GM12878 (cell line): ENCODE results near the gene GLP1R. TPM values are rescaled to one million over a fixed set of nuclear protein-coding genes. Genes with fewer than 3 reads are reported as not detected.

ENCODE experiments used
- ATAC-seq: fragments of 200-7000 bp; cut with Tn5 transposase; 3 replicates; pipeline ENCODE4 v1.9.1; 2020; ENCODE audit warnings: mild to moderate bottlenecking, moderate library complexity
- BruUV-seq: library from RNA; stranded (reverse); fragments of 400-500 nt; replicated peaks from 2 replicates; lab custom pipeline; 2021; lab: Mats Ljungman, UMichigan
- CTCF ChIA-PET: fragments of 300-600 bp; sonication (Branson Sonifier 250); formaldehyde crosslinking; extraction: SDS; loops from one replicate; lab custom pipeline; 2021; ENCODE audit warnings: inconsistent platforms; lab: Yijun Ruan, JAX
- POLR2A ChIA-PET: fragments of 350-600 bp; formaldehyde crosslinking; extraction: SDS; loops from one replicate; lab custom pipeline; 2021; ENCODE audit warnings: inconsistent platforms; lab: Charles Lee
- RAD21 ChIA-PET: fragments of 300-600 bp; sonication (Branson Sonifier 250); formaldehyde crosslinking; loops from one replicate; lab custom pipeline; 2023; ENCODE audit warnings: antibody characterized with exemption; ENCODE audit not compliant: unreplicated experiment; lab: Charles Lee
- SMC1A ChIA-PET: fragments of 300-600 bp; sonication (Branson Sonifier 250); formaldehyde crosslinking; loops from one replicate; lab custom pipeline; 2023; ENCODE audit not compliant: unreplicated experiment, uncharacterized antibody; lab: Charles Lee
- DNase-seq: peaks from one replicate; pipeline ENCODE4 v3.0.0-alpha.2; 2011; ENCODE audit warnings: low read depth, low spot score
- FAIRE-seq: peaks from 3 replicates; lab custom pipeline; 2011; peaks lifted over from hg19 to GRCh38; lab: Jason Lieb, UNC
- H2AFZ ChIP-seq: 2 replicates; pipeline ENCODE4 v1.6.0; 2011; ENCODE audit warnings: low read depth, low read length, control low read depth; ENCODE audit not compliant: control insufficient read depth
- H3K27ac ChIP-seq: 2 replicates; pipeline ENCODE4 v1.5.1; 2011; ENCODE audit warnings: control low read depth; ENCODE audit not compliant: control insufficient read depth, insufficient read depth
- H3K27me3 ChIP-seq, 2 experiments: replicated peaks in 1 of 2; 2 replicates each; pipeline versions ENCODE4 v1.6.0 to v1.6.1; 2011; ENCODE audit warnings: low read length in 1 of 2; ENCODE audit not compliant: control insufficient read depth in 2 of 2, insufficient read depth in 2 of 2
- H3K36me3 ChIP-seq, 2 experiments: 2 replicates each; pipeline ENCODE4 v1.5.1; 2011; ENCODE audit warnings: low read length in 1 of 2; ENCODE audit not compliant: control insufficient read depth in 2 of 2, insufficient read depth in 2 of 2
- H3K4me1 ChIP-seq: 2 replicates; pipeline ENCODE4 v1.6.1; 2011; ENCODE audit warnings: mild to moderate bottlenecking, low read length, moderate library complexity, mixed read lengths; ENCODE audit not compliant: control insufficient read depth, insufficient read depth
- H3K4me2 ChIP-seq: 2 replicates; pipeline ENCODE4 v1.6.0; 2011; ENCODE audit warnings: control low read depth; ENCODE audit not compliant: control insufficient read depth, insufficient read depth
- H3K4me3 ChIP-seq: fragments of 200-600 bp; sonication (generic); 2 replicates; pipeline ENCODE4 v1.5.1; 2016
- H3K79me2 ChIP-seq: 2 replicates; pipeline ENCODE4 v1.6.0; 2011; ENCODE audit warnings: low read length; ENCODE audit not compliant: control insufficient read depth, insufficient read depth
- H3K9ac ChIP-seq: 2 replicates; pipeline ENCODE4 v1.8.0; 2011; ENCODE audit warnings: low read length, control low read depth, mixed read lengths; ENCODE audit not compliant: control insufficient read depth, insufficient read depth
- H3K9me3 ChIP-seq: replicated peaks from 3 replicates; pipeline ENCODE4 v1.5.1; 2011; ENCODE audit warnings: mild to moderate bottlenecking, low read length; ENCODE audit not compliant: control insufficient read depth, insufficient read depth
- H4K20me1 ChIP-seq: 2 replicates; pipeline ENCODE4 v1.6.0; 2011; ENCODE audit not compliant: control insufficient read depth, insufficient read depth
- CHD1 ChIP-seq: IDR thresholded peaks from 2 replicates; pipeline ENCODE4 v1.6.1; 2012; ENCODE audit warnings: low read depth, low read length, improper control_type of control experiment
- DPF2 ChIP-seq: fragments of 450-650 bp; IDR thresholded peaks from 2 replicates; pipeline ENCODE4 v1.6.1; 2017; ENCODE audit warnings: mild to moderate bottlenecking
- FOS ChIP-seq: IDR thresholded peaks from 3 replicates; pipeline ENCODE4 v1.6.1; 2011; ENCODE audit warnings: borderline replicate concordance; ENCODE audit not compliant: insufficient read length; ENCODE audit errors: extremely low read depth
- NFIC ChIP-seq: IDR thresholded peaks from 2 replicates; pipeline ENCODE4 v1.6.1; 2012; ENCODE audit warnings: low read depth, mild to moderate bottlenecking, inconsistent platforms, low read length, moderate library complexity
- SIN3A ChIP-seq: IDR thresholded peaks from 2 replicates; pipeline ENCODE4 v1.6.1; 2012; ENCODE audit warnings: low read depth, low read length, improper control_type of control experiment
- SRF ChIP-seq, 2 experiments: IDR thresholded peaks; 2 replicates each; pipeline ENCODE4 v1.6.1; 2011; ENCODE audit warnings: low read depth in 2 of 2, low read length in 2 of 2, mild to moderate bottlenecking in 1 of 2, moderate library complexity in 1 of 2
- TCF7 ChIP-seq: IDR thresholded peaks from 2 replicates; pipeline ENCODE4 v1.6.1; 2014; ENCODE audit warnings: antibody characterized with exemption, borderline replicate concordance
- ZNF622 ChIP-seq: fragments of 450-650 bp; IDR thresholded peaks from 2 replicates; pipeline ENCODE4 v1.6.1; 2017; ENCODE audit warnings: mild to moderate bottlenecking, inconsistent platforms
- WGBS: methylation state at CpG from one replicate; pipeline ENCODE4 v1.1.6; 2016; ENCODE audit warnings: low lambda C conversion rate; ENCODE audit not compliant: insufficient replicate concordance, insufficient coverage; ENCODE audit errors: missing lambda C conversion rate; 5-methylcytosine and 5-hydroxymethylcytosine counted together
- in situ Hi-C: fragments of 300-500 bp; cut with MboI; formaldehyde crosslinking; loops from 9 replicates; pipeline ENCODE4 v1.14.3; 2018; ENCODE audit warnings: mixed read lengths
- intact Hi-C: fragments of 100-400 bp; cut with micrococcal nuclease; formaldehyde crosslinking; loops from one replicate; pipeline ENCODE4 v1.14.2; 2022; ENCODE audit not compliant: unreplicated experiment
- polyA plus RNA-seq, 11 experiments: library from polyadenylated mRNA; depleted of rRNA in 4 of 11; unstranded in 6 of 11; stranded (reverse) in 5 of 11; fragments of >200 nt; fragmentation: Nextera tagmentation in 4 of 11; fragmentation: Illumina TruSeq in 1 of 11; extraction: Ambion mirVana in 4 of 11; extraction: Trizol in 1 of 11; gene quantifications; 1 replicate in 1 of 11; 2 replicates in 10 of 11; pipeline versions ENCODE4 v1.2.1 to v1.2.3, GENCODE V29; 2011 to 2016; ENCODE audit warnings: inconsistent platforms in 2 of 11, missing spikeins in 2 of 11, low read depth in 1 of 11
- total RNA-seq, 4 experiments: library from RNA; depleted of rRNA in 3 of 4; stranded (reverse); fragments of >200 nt in 3 of 4; fragmentation: Illumina TruSeq in 1 of 4; extraction: Trizol in 1 of 4; gene quantifications; 2 replicates each; pipeline versions ENCODE4 v1.2.1 to v1.2.3, GENCODE V29; 2013 to 2021
- TF ChIP-seq, protein P1 (sequence below): fragments of 450-650 bp; IDR thresholded peaks from 2 replicates; pipeline ENCODE4 v1.6.1; 2018; ENCODE audit warnings: borderline replicate concordance, mild to moderate bottlenecking; ENCODE audit not compliant: partially characterized antibody

Gene GLP1R
- total and polyA plus RNA-seq, 10 of the 15 experiments (the other 5 are each of a cell fraction or from before 2014, with no cell fraction given) = 0.01 TPM; not detected in 9

DNA sequence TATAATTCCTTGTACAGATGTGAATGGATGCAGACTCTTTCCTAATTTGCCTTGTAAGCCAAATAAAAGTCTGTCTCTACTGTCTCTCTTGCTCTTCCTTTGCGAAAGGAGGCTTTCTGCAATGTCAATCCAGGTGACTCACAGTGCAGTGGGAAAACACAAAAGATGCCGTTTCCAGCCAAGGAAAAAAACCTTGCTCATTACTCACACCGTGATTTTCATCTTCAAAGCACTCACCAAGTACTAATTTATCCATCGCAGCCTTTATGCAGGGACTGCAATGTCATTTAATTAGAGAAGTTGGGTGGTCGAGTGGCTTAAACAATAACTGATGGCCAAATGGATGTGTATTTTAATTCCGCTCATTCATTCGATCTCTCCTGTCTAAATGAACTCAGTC lies 42.6 kb downstream of the GLP1R start:
- H3K4me1 ChIP-seq = peaks cover 6% of the 10 kb centered on the region
- peaks cover 0 to 16% of the 10 kb centered on the region in 2 experiments for H3K27me3 ChIP-seq
- in situ Hi-C loops = no loop called here
- no TSS peak for BruUV-seq
- no peaks in the 10 kb centered on the region for H3K36me3 ChIP-seq
- ChIA-PET SMC1A (interaction anchor here (1.0 kb wide), 1 partner anchor 23 kb away, joined by 3 read pairs; the partner anchor contains the start of gene SAYSD1), RAD21 (interaction anchor here (2.8 kb wide), 1 partner anchor 94 kb away, joined by 9 read pairs; no protein-coding TSS in a partner anchor), POLR2A (no interaction called here)
- H3K4me3 ChIP-seq = no peak overlapping the region
- no peaks in the 10 kb centered on the region for H3K79me2 ChIP-seq
- no peak overlapping the region for H3K4me2 ChIP-seq
- no peak overlapping the region for H3K27ac ChIP-seq
- WGBS = 30% methylated on average over 7 of the region's 7 CpGs
- TF ChIP-seq DPF2 (no peak), ZNF622 (no peak), NFIC (no peak), SRF (IDR thresholded peaks at IDR 0.05; ENCODE audit: low read depth in 2 of 2, low read length in 2 of 2) (no peak), SIN3A (no peak), TCF7 (no peak), FOS (no peak), CHD1 (no peak)
- TF ChIP-seq, protein P1, sequence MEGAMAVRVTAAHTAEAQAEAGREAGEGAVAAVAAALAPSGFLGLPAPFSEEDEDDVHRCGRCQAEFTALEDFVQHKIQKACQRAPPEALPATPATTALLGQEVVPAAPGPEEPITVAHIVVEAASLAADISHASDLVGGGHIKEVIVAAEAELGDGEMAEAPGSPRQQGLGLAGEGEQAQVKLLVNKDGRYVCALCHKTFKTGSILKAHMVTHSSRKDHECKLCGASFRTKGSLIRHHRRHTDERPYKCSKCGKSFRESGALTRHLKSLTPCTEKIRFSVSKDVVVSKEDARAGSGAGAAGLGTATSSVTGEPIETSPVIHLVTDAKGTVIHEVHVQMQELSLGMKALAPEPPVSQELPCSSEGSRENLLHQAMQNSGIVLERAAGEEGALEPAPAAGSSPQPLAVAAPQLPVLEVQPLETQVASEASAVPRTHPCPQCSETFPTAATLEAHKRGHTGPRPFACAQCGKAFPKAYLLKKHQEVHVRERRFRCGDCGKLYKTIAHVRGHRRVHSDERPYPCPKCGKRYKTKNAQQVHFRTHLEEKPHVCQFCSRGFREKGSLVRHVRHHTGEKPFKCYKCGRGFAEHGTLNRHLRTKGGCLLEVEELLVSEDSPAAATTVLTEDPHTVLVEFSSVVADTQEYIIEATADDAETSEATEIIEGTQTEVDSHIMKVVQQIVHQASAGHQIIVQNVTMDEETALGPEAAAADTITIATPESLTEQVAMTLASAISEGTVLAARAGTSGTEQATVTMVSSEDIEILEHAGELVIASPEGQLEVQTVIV = no peak
- TF ChIP-seq, all 136 proteins: peak for 0
- ATAC-seq (no peak), DNase-seq (no peak), FAIRE-seq (no peak)
- no peaks in the 10 kb centered on the region for H3K9me3 ChIP-seq
- H2AFZ ChIP-seq = no peak overlapping the region
- no peak overlapping the region for H3K9ac ChIP-seq
- CTCF ChIA-PET = interaction anchor here (1.2 to 1.7 kb wide), 4 partner anchors 40 to 219 kb away, joined by 3 to 10 read pairs (median 3); no protein-coding TSS in a partner anchor
- peaks cover 4% of the 10 kb centered on the region; the same call in 1 of the 2 replicates for H4K20me1 ChIP-seq
- intact Hi-C loops = loop anchor here (5.0 kb wide), 1 partner anchor 64 kb away; no protein-coding TSS in a partner anchor
